IMR-90 (cell line): ENCODE data around the gene FAM193A.
"Not testable (repeated sequence)": the region's sequence is repeated elsewhere in the genome, so short reads cannot be mapped to it uniquely, and the experiment has no call there.

Experiments used
- CHD1 ChIP-seq: IDR thresholded peaks from 2 replicates; pipeline ENCODE4 v1.6.1; 2012; ENCODE audit warnings: low read depth, low read length, improper control_type of control experiment
- FOS ChIP-seq: fragments of 150-350 bp; IDR thresholded peaks from 2 replicates; pipeline ENCODE4 v1.6.1; 2016; ENCODE audit warnings: low read depth, low read length
- MAZ ChIP-seq: IDR thresholded peaks from 2 replicates; pipeline ENCODE4 v1.6.1; 2012; ENCODE audit warnings: low read depth, mild to moderate bottlenecking, low read length, improper control_type of control experiment, moderate library complexity, borderline replicate concordance
- POLR2A ChIP-seq: IDR thresholded peaks from 2 replicates; pipeline ENCODE4 v1.6.1; 2012; ENCODE audit warnings: mild to moderate bottlenecking, low read depth, low read length
- SMC3 ChIP-seq: fragments of 150-350 bp; IDR thresholded peaks from 2 replicates; pipeline ENCODE4 v1.6.1; 2016; ENCODE audit warnings: low read depth, mild to moderate bottlenecking, antibody characterized with exemption, low read length, moderate library complexity
- TF ChIP-seq, protein P1 (sequence below): conservative IDR thresholded peaks from 2 replicates; pipeline ENCODE4 v1.5.1; 2012; ENCODE audit warnings: mild to moderate bottlenecking, low read depth, low read length, improper control_type of control experiment
- TF ChIP-seq, protein P2 (sequence below): fragments of 150-350 bp; IDR thresholded peaks from 2 replicates; pipeline ENCODE4 v1.6.1; 2017; ENCODE audit warnings: mild to moderate bottlenecking, antibody characterized with exemption, low read length, low read depth

GRCh38 chr4:2726881-2727280 is 190.4 kb downstream of the FAM193A start:
- TF ChIP-seq, protein P1, sequence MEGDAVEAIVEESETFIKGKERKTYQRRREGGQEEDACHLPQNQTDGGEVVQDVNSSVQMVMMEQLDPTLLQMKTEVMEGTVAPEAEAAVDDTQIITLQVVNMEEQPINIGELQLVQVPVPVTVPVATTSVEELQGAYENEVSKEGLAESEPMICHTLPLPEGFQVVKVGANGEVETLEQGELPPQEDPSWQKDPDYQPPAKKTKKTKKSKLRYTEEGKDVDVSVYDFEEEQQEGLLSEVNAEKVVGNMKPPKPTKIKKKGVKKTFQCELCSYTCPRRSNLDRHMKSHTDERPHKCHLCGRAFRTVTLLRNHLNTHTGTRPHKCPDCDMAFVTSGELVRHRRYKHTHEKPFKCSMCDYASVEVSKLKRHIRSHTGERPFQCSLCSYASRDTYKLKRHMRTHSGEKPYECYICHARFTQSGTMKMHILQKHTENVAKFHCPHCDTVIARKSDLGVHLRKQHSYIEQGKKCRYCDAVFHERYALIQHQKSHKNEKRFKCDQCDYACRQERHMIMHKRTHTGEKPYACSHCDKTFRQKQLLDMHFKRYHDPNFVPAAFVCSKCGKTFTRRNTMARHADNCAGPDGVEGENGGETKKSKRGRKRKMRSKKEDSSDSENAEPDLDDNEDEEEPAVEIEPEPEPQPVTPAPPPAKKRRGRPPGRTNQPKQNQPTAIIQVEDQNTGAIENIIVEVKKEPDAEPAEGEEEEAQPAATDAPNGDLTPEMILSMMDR = not testable (repeated sequence)
- TF ChIP-seq CHD1, POLR2A, MAZ, FOS, SMC3: not testable (repeated sequence)
- TF ChIP-seq, protein P2, sequence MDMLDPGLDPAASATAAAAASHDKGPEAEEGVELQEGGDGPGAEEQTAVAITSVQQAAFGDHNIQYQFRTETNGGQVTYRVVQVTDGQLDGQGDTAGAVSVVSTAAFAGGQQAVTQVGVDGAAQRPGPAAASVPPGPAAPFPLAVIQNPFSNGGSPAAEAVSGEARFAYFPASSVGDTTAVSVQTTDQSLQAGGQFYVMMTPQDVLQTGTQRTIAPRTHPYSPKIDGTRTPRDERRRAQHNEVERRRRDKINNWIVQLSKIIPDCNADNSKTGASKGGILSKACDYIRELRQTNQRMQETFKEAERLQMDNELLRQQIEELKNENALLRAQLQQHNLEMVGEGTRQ = not testable (repeated sequence)
